Measurements from ENCODE around the gene MXI1.
"Not testable (repeated sequence)": the region's sequence is repeated elsewhere in the genome, so short reads cannot be mapped to it uniquely, and the experiment has no call there.

Gene MXI1

GRCh38 chr10:110251392-110251791 is 44.0 kb downstream of the MXI1 start:
- not testable (repeated sequence) for H3K27me3 ChIP-seq (ENCODE audit: control insufficient read depth in 1 of 2, insufficient read depth in 2 of 2, low read length in 2 of 2); H3K9ac ChIP-seq (ENCODE audit: low read length); H3K27ac ChIP-seq (ENCODE audit: low read depth, low read length); H3K9me3 ChIP-seq (ENCODE audit: low read length); H3K4me3 ChIP-seq (ENCODE audit: low read depth in 1 of 2, low read length in 2 of 2); H3K36me3 ChIP-seq (ENCODE audit: insufficient read depth, low read length); H3K4me1 ChIP-seq (ENCODE audit: insufficient read depth, low read length)

- Histone ChIP-seq H3K9me3 (ENCODE audit: low read length) (no peaks in the 10 kb centered on the region), H3K4me3 (ENCODE audit: low read depth in 1 of 2, low read length in 2 of 2) (no peak overlapping the region), H3K27ac (ENCODE audit: low read depth, low read length) (no peak overlapping the region), H3K27me3 (ENCODE audit: control insufficient read depth in 1 of 2, insufficient read depth in 2 of 2, low read length in 2 of 2) (no peaks in the 10 kb centered on the region), H3K36me3 (ENCODE audit: insufficient read depth, low read length) (no peaks in the 10 kb centered on the region), H3K4me1 (ENCODE audit: insufficient read depth, low read length) (peaks cover 10% of the 10 kb centered on the region), H3K9ac (ENCODE audit: low read length) (no peak overlapping the region)
Observed at GRCh38 chr10:110252151-110252550, 44.7 kb downstream of the MXI1 start.

- no peak overlapping the region for H3K9ac ChIP-seq (ENCODE audit: low read length)
- H3K27ac ChIP-seq (ENCODE audit: low read depth, low read length): no peak overlapping the region
Observed at GRCh38 chr10:110254467-110254866, 47.1 kb downstream of the MXI1 start.

GRCh38 chr10:110258542-110258941 is 51.1 kb downstream of the MXI1 start:
- H3K9me3 ChIP-seq (ENCODE audit: low read length): no peaks in the 10 kb centered on the region
- no peak overlapping the region for H3K9ac ChIP-seq (ENCODE audit: low read length)
- H3K4me3 ChIP-seq (ENCODE audit: low read depth in 1 of 2, low read length in 2 of 2): no peak overlapping the region
- H3K4me1 ChIP-seq (ENCODE audit: insufficient read depth, low read length): peaks cover 36% of the 10 kb centered on the region
- no peak overlapping the region for H3K27ac ChIP-seq (ENCODE audit: low read depth, low read length)
- no peaks in the 10 kb centered on the region for H3K27me3 ChIP-seq (ENCODE audit: control insufficient read depth in 1 of 2, insufficient read depth in 2 of 2, low read length in 2 of 2)
- no peaks in the 10 kb centered on the region for H3K36me3 ChIP-seq (ENCODE audit: insufficient read depth, low read length)

More at GRCh38 chr10:110254467-110254866, 47.1 kb downstream of the MXI1 start:
- peaks cover 10% of the 10 kb centered on the region for H3K4me1 ChIP-seq (ENCODE audit: insufficient read depth, low read length)
- H3K4me3 ChIP-seq (ENCODE audit: low read depth in 1 of 2, low read length in 2 of 2): no peak overlapping the region
- H3K36me3 ChIP-seq (ENCODE audit: insufficient read depth, low read length): no peaks in the 10 kb centered on the region
- H3K27me3 ChIP-seq (ENCODE audit: control insufficient read depth in 1 of 2, insufficient read depth in 2 of 2, low read length in 2 of 2): no peaks in the 10 kb centered on the region
- H3K9me3 ChIP-seq (ENCODE audit: low read length): no peaks in the 10 kb centered on the region

- Histone ChIP-seq H3K9ac (ENCODE audit: low read length) (no peak overlapping the region), H3K4me3 (ENCODE audit: low read depth in 1 of 2, low read length in 2 of 2) (no peak overlapping the region), H3K27me3 (ENCODE audit: control insufficient read depth in 1 of 2, insufficient read depth in 2 of 2, low read length in 2 of 2) (no peaks in the 10 kb centered on the region), H3K4me1 (ENCODE audit: insufficient read depth, low read length) (peaks cover 40% of the 10 kb centered on the region), H3K36me3 (ENCODE audit: insufficient read depth, low read length) (no peaks in the 10 kb centered on the region), H3K9me3 (ENCODE audit: low read length) (no peaks in the 10 kb centered on the region), H3K27ac (ENCODE audit: low read depth, low read length) (no peak overlapping the region)
Observed at GRCh38 chr10:110259317-110259716, 51.9 kb downstream of the MXI1 start.

GRCh38 chr10:110260746-110261477 is 53.5 kb downstream of the MXI1 start:
- Histone ChIP-seq H3K9me3 (ENCODE audit: low read length) (no peaks in the 10 kb centered on the region), H3K27ac (ENCODE audit: low read depth, low read length) (peak overlapping the region; percentile 66), H3K36me3 (ENCODE audit: insufficient read depth, low read length) (no peaks in the 10 kb centered on the region), H3K4me1 (ENCODE audit: insufficient read depth, low read length) (peaks cover 50% of the 10 kb centered on the region), H3K9ac (ENCODE audit: low read length) (no peak overlapping the region), H3K27me3 (ENCODE audit: control insufficient read depth in 1 of 2, insufficient read depth in 2 of 2, low read length in 2 of 2) (no peaks in the 10 kb centered on the region), H3K4me3 (ENCODE audit: low read depth in 1 of 2, low read length in 2 of 2) (no peak overlapping the region)

GRCh38 chr10:110263164-110263563 is 55.8 kb downstream of the MXI1 start:
- no peak overlapping the region for H3K9ac ChIP-seq (ENCODE audit: low read length)
- no peaks in the 10 kb centered on the region for H3K27me3 ChIP-seq (ENCODE audit: control insufficient read depth in 1 of 2, insufficient read depth in 2 of 2, low read length in 2 of 2)
- H3K4me3 ChIP-seq (ENCODE audit: low read depth in 1 of 2, low read length in 2 of 2): no peak overlapping the region
- no peaks in the 10 kb centered on the region for H3K36me3 ChIP-seq (ENCODE audit: insufficient read depth, low read length)
- H3K4me1 ChIP-seq (ENCODE audit: insufficient read depth, low read length): peaks cover 54% of the 10 kb centered on the region
- H3K27ac ChIP-seq (ENCODE audit: low read depth, low read length): peak overlapping the region; percentile 42
- no peaks in the 10 kb centered on the region for H3K9me3 ChIP-seq (ENCODE audit: low read length)

- no peak overlapping the region for H3K4me3 ChIP-seq (ENCODE audit: low read depth in 1 of 2, low read length in 2 of 2)
- H3K9ac ChIP-seq (ENCODE audit: low read length): no peak overlapping the region
- H3K4me1 ChIP-seq (ENCODE audit: insufficient read depth, low read length): peaks cover 68% of the 10 kb centered on the region
- H3K27ac ChIP-seq (ENCODE audit: low read depth, low read length): no peak overlapping the region
- H3K27me3 ChIP-seq (ENCODE audit: control insufficient read depth in 1 of 2, insufficient read depth in 2 of 2, low read length in 2 of 2): no peaks in the 10 kb centered on the region
- H3K36me3 ChIP-seq (ENCODE audit: insufficient read depth, low read length): no peaks in the 10 kb centered on the region
- H3K9me3 ChIP-seq (ENCODE audit: low read length): no peaks in the 10 kb centered on the region
Observed at GRCh38 chr10:110265573-110266193, 58.3 kb downstream of the MXI1 start.

GRCh38 chr10:110267276-110267675 is 59.9 kb downstream of the MXI1 start:
- H3K4me1 ChIP-seq (ENCODE audit: insufficient read depth, low read length): peaks cover 52% of the 10 kb centered on the region
- H3K4me3 ChIP-seq (ENCODE audit: low read depth in 1 of 2, low read length in 2 of 2): no peak overlapping the region
- H3K27ac ChIP-seq (ENCODE audit: low read depth, low read length): no peak overlapping the region
- H3K9me3 ChIP-seq (ENCODE audit: low read length): no peaks in the 10 kb centered on the region
- no peaks in the 10 kb centered on the region for H3K27me3 ChIP-seq (ENCODE audit: control insufficient read depth in 1 of 2, insufficient read depth in 2 of 2, low read length in 2 of 2)
- no peak overlapping the region for H3K9ac ChIP-seq (ENCODE audit: low read length)
- no peaks in the 10 kb centered on the region for H3K36me3 ChIP-seq (ENCODE audit: insufficient read depth, low read length)

GRCh38 chr10:110268442-110268841 is 61.0 kb downstream of the MXI1 start:
- Histone ChIP-seq H3K36me3 (ENCODE audit: insufficient read depth, low read length) (no peaks in the 10 kb centered on the region), H3K27ac (ENCODE audit: low read depth, low read length) (peak overlapping the region; percentile 40), H3K9me3 (ENCODE audit: low read length) (no peaks in the 10 kb centered on the region), H3K4me3 (ENCODE audit: low read depth in 1 of 2, low read length in 2 of 2) (no peak overlapping the region), H3K27me3 (ENCODE audit: control insufficient read depth in 1 of 2, insufficient read depth in 2 of 2, low read length in 2 of 2) (no peaks in the 10 kb centered on the region), H3K4me1 (ENCODE audit: insufficient read depth, low read length) (peaks cover 44% of the 10 kb centered on the region), H3K9ac (ENCODE audit: low read length) (no peak overlapping the region)

GRCh38 chr10:110268971-110269370 is 61.6 kb downstream of the MXI1 start:
- Histone ChIP-seq H3K9ac (ENCODE audit: low read length) (peak overlapping the region; percentile 31), H3K4me1 (ENCODE audit: insufficient read depth, low read length) (peaks cover 44% of the 10 kb centered on the region), H3K36me3 (ENCODE audit: insufficient read depth, low read length) (no peaks in the 10 kb centered on the region), H3K9me3 (ENCODE audit: low read length) (no peaks in the 10 kb centered on the region), H3K4me3 (ENCODE audit: low read depth in 1 of 2, low read length in 2 of 2) (peak overlapping the region in 1 of 2 donors; percentile 18), H3K27ac (ENCODE audit: low read depth, low read length) (peak overlapping the region; percentile 35), H3K27me3 (ENCODE audit: control insufficient read depth in 1 of 2, insufficient read depth in 2 of 2, low read length in 2 of 2) (no peaks in the 10 kb centered on the region)
